Measurements from ENCODE around the gene TGM2.

DNA sequence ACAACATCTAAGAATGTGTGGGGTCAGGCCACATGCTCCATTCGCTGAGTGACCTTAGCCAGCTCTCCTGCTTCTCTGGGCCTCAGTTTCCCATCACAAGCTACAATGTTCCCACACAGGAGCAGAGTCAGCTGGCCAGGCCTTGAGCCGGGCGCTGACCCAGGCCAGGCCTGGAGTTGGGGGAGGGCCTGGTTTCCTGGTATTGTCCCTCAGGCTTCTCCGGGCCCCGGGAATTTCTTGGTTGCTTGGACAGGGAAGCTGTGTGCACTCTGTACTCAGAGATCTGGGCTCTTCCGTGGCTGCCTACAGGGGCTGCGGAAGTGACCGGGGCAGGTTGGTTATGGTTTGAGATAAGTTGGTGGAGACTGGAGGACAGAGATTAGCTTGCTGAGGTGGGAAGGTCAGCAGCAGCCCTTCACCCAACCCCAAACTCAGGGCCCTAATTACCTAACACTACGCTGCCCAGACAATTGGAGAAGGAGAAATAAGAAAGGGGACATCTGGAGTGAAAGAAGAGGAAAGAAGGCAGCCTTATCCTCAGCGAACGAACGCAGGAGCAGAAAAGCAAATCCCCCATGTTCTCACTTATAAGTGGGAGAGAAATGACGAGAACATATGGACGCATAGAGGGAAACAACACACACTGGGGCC, 6.2 kb downstream of the TGM2 start:
- TF ChIP-seq, protein P1, sequence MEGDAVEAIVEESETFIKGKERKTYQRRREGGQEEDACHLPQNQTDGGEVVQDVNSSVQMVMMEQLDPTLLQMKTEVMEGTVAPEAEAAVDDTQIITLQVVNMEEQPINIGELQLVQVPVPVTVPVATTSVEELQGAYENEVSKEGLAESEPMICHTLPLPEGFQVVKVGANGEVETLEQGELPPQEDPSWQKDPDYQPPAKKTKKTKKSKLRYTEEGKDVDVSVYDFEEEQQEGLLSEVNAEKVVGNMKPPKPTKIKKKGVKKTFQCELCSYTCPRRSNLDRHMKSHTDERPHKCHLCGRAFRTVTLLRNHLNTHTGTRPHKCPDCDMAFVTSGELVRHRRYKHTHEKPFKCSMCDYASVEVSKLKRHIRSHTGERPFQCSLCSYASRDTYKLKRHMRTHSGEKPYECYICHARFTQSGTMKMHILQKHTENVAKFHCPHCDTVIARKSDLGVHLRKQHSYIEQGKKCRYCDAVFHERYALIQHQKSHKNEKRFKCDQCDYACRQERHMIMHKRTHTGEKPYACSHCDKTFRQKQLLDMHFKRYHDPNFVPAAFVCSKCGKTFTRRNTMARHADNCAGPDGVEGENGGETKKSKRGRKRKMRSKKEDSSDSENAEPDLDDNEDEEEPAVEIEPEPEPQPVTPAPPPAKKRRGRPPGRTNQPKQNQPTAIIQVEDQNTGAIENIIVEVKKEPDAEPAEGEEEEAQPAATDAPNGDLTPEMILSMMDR (IDR thresholded peaks at IDR 0.05), result no peak
- TF ChIP-seq EP300 (IDR thresholded peaks at IDR 0.05), result no peak
- no peak for TF ChIP-seq POLR2A (IDR thresholded peaks at IDR 0.05)
- peak; percentile 21 for TF ChIP-seq POLR2AphosphoS5 (IDR thresholded peaks at IDR 0.05)
